HEK293 (cell line): ENCODE data around the gene MAN2A2.

ENCODE experiments used
- AEBP2 ChIP-seq: fragments of 450-650 bp; formaldehyde crosslinking; IDR thresholded peaks from 2 replicates; pipeline ENCODE4 v1.5.1; 2016; ENCODE audit warnings: missing biosample characterization, missing genetic modification characterization, borderline replicate concordance
- BCL11B ChIP-seq: fragments of 450-650 bp; formaldehyde crosslinking; IDR thresholded peaks from 2 replicates; pipeline ENCODE4 v1.5.1; 2016; ENCODE audit warnings: low read depth, missing biosample characterization, missing genetic modification characterization
- HIC1 ChIP-seq: fragments of 450-650 bp; formaldehyde crosslinking; IDR thresholded peaks from 2 replicates; pipeline ENCODE4 v1.5.1; 2016; ENCODE audit warnings: missing biosample characterization, missing genetic modification characterization
- HOXC10 ChIP-seq: sonication (generic); formaldehyde crosslinking; IDR thresholded peaks from 2 replicates; pipeline ENCODE4 v1.8.1; 2023; ENCODE audit warnings: mild to moderate bottlenecking, missing genetic modification reagents
- KLF16 ChIP-seq: fragments of 450-650 bp; formaldehyde crosslinking; IDR thresholded peaks from 2 replicates; pipeline ENCODE4 v1.5.1; 2017; ENCODE audit warnings: missing biosample characterization, missing genetic modification characterization
- PRDM10 ChIP-seq: fragments of 450-650 bp; formaldehyde crosslinking; IDR thresholded peaks from 2 replicates; pipeline ENCODE4 v1.5.1; 2016; ENCODE audit warnings: missing biosample characterization, missing genetic modification characterization
- PRDM6 ChIP-seq: fragments of 450-650 bp; formaldehyde crosslinking; IDR thresholded peaks from 2 replicates; pipeline ENCODE4 v1.5.1; 2017; ENCODE audit warnings: missing biosample characterization, missing genetic modification characterization
- ZNF121 ChIP-seq: fragments of 450-650 bp; formaldehyde crosslinking; IDR thresholded peaks from 2 replicates; pipeline ENCODE4 v1.5.1; 2016; ENCODE audit warnings: missing biosample characterization, missing genetic modification characterization
- ZNF175 ChIP-seq: fragments of 450-650 bp; formaldehyde crosslinking; IDR thresholded peaks from 2 replicates; pipeline ENCODE4 v1.5.1; 2016; ENCODE audit warnings: missing biosample characterization, missing genetic modification characterization
- ZNF18 ChIP-seq: fragments of 450-650 bp; formaldehyde crosslinking; IDR thresholded peaks from 2 replicates; pipeline ENCODE4 v1.5.1; 2016; ENCODE audit warnings: missing biosample characterization, missing genetic modification characterization
- ZNF398 ChIP-seq: fragments of 450-650 bp; formaldehyde crosslinking; IDR thresholded peaks from 2 replicates; pipeline ENCODE4 v1.5.1; 2017; ENCODE audit warnings: missing biosample characterization, missing genetic modification characterization
- ZNF48 ChIP-seq: fragments of 450-650 bp; formaldehyde crosslinking; IDR thresholded peaks from 2 replicates; pipeline ENCODE4 v1.5.1; 2016; ENCODE audit warnings: missing biosample characterization, missing genetic modification characterization
- ZNF518A ChIP-seq: fragments of 450-650 bp; formaldehyde crosslinking; conservative IDR thresholded peaks from 2 replicates; pipeline ENCODE4 v1.5.1; 2016; ENCODE audit warnings: low read depth, missing biosample characterization, missing genetic modification characterization
- ZNF610 ChIP-seq: fragments of 450-650 bp; formaldehyde crosslinking; IDR thresholded peaks from 2 replicates; pipeline ENCODE4 v1.5.1; 2016; ENCODE audit warnings: missing biosample characterization, missing genetic modification characterization, borderline replicate concordance
- ZNF626 ChIP-seq: fragments of 450-650 bp; sonication (Bioruptor Pico); formaldehyde crosslinking; IDR thresholded peaks from 2 replicates; pipeline ENCODE4 v1.5.1; 2018; ENCODE audit warnings: missing biosample characterization, missing genetic modification characterization, inconsistent platforms
- ZNF645 ChIP-seq: fragments of 450-650 bp; formaldehyde crosslinking; IDR thresholded peaks from 2 replicates; pipeline ENCODE4; 2016; ENCODE audit warnings: missing biosample characterization, missing genetic modification characterization
- ZNF658 ChIP-seq: fragments of 450-650 bp; formaldehyde crosslinking; IDR thresholded peaks from 2 replicates; pipeline ENCODE4; 2016; ENCODE audit warnings: missing biosample characterization, missing genetic modification characterization
- ZNF792 ChIP-seq: fragments of 450-650 bp; formaldehyde crosslinking; IDR thresholded peaks from 2 replicates; pipeline ENCODE4 v1.5.1; 2016; ENCODE audit warnings: missing biosample characterization, missing genetic modification characterization

MAN2A2 gene

GRCh38 chr15:90934949-90935751 is 32.0 kb downstream of the MAN2A2 start, which contains the start of gene UNC45A (continued):
- peak; percentile 58 for TF ChIP-seq PRDM10
- peak; percentile 59; the same call in 1 of the 2 replicates for TF ChIP-seq HIC1 (tag by site-specific recombination)
- TF ChIP-seq ZNF610 = peak; percentile 1; the same call in 1 of the 2 replicates
- no peak for TF ChIP-seq ZNF626 (tag by site-specific recombination)
- TF ChIP-seq ZNF792 (tag by site-specific recombination) = 0 out of 2 replicates have a peak, but pooled peaks have one; percentile 57
- TF ChIP-seq BCL11B (tag by site-specific recombination) = no peak
- TF ChIP-seq ZNF658 (tag by site-specific recombination) = no peak
- TF ChIP-seq AEBP2 (tag by site-specific recombination) = no peak
- peak; percentile 98 for TF ChIP-seq ZNF398
- no peak for TF ChIP-seq ZNF645 (tag by site-specific recombination)
- no peak for TF ChIP-seq ZNF48 (tag by site-specific recombination)
- TF ChIP-seq ZNF175 = no peak
- no peak for TF ChIP-seq HOXC10 (CRISPR knock-in tag)
- TF ChIP-seq ZNF518A = no peak
- TF ChIP-seq PRDM6 (tag by site-specific recombination) = no peak
- TF ChIP-seq ZNF121 (tag by site-specific recombination) = peak; percentile 89
- peak; percentile 88; the same call in 1 of the 2 replicates for TF ChIP-seq KLF16
- TF ChIP-seq ZNF18 (tag by site-specific recombination) = no peak
